HG03442 (cell line): ENCODE measurements around the gene ELAC1.

Experiments used
- ATAC-seq: cut with Tn5 transposase; IDR thresholded peaks from one replicate; pipeline ENCODE4 v1.9.1; 2021; ENCODE audit warnings: mild to moderate bottlenecking, moderate library complexity; ENCODE audit not compliant: unreplicated experiment

The ELAC1 gene

DNA sequence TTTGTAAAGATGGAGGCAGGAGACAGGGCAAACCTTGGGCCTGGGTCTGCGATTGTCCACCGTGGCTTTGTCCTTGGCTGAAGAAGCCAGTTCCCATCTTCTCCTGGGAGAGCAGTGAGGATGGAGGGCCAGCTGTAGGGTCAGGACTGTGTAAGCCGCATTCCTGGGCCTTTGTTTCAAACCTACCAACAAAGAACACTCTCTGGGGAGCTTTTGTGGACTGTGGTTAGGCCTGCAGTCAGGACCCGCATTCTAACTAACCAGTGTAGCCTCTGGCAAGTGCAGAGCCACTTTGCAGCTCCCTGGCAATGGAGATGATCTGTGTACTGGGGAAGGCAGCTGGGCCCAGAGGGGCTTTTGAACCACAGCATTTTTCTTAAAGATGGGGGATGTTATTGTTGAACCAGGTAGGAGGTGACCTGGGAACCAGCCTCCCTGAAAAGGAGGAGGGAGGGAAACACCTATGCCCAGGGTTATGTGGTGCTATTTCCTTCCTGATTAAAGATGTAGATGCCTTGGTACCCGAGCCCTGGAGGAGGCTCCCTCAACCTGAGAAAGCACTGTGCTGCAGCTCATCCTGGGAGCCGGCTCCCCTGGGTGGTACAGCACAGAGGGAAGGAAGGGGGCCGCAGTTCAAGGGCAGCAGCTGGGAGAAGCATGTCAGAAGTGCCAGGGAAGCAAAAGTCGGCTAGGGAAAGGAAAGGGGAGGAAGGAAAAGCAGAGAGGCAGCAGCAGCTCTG lies 49.5 kb downstream of the ELAC1 start:
- no peak for ATAC-seq

DNA sequence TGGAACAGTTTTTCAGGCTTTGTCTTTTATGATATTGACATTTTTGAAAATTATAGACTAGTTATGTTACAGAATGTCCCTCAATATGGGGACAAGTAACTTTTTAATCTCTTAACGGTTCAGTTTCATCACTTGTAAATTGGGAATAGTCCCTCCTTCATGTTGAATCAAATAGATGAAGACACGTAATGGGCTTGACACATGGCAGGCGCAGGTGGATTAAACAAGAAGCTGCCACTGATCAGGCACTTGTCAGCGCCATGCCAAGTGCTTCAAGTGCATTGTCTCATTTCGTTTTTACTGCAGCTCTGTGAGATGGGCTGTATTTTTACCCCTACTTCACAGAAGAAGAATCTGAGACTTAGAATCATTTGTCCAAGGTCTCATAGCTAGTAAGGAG lies 52.7 kb downstream of the ELAC1 start:
- ATAC-seq = no peak

DNA sequence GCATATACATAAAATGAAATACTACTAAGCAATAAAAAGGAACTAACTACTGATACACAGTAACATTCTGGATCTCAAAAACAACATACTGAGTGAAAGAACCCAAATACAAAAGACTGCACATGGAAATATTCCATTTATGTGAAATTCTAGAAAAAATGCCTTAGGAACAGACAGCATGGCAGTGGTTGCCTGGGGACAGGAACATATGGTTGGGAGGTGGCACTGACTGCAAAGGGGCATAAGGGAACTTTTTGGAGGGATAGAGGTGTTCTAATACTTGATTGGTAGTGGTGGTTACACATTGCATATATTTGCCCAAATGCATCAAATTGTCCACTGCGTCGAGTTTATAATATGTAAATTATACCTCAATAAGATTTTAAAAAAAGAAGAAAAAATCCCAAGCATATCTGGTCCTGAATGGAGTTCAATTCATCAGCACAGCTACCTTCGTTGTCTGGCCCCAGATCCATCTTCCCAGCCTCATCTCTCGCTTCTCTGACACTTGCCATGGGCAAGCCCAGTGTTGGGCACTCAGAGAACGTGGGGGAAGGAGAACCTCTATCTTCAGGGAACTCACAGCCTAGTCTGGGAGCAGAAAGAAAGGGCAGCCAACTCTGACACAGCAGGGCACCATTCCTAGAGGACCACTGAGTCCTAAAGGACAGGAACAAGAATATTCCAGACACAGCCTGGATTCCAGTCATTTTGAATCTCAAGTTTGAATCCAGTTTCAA lies 53.6 kb downstream of the ELAC1 start:
- no peak for ATAC-seq

DNA sequence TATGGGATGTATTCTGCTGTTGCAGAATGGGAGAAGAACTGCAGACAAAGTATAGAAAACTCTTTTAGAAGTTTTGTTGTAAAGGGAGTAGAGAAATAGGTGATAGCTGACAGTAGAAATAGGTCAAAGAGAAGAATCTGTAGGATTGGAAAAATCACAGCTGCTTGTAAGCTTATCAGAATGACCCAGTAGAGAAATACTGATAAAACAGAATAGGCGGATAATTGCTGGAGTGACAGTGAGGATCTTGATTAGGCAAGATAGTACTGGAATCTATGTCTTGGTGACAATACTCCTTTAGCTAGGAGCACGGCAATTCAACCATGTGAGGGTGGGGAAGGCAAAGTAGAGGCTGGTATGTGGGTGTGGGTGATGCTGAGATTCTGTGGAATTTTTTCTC lies 57.7 kb downstream of the ELAC1 start:
- no peak for ATAC-seq

DNA sequence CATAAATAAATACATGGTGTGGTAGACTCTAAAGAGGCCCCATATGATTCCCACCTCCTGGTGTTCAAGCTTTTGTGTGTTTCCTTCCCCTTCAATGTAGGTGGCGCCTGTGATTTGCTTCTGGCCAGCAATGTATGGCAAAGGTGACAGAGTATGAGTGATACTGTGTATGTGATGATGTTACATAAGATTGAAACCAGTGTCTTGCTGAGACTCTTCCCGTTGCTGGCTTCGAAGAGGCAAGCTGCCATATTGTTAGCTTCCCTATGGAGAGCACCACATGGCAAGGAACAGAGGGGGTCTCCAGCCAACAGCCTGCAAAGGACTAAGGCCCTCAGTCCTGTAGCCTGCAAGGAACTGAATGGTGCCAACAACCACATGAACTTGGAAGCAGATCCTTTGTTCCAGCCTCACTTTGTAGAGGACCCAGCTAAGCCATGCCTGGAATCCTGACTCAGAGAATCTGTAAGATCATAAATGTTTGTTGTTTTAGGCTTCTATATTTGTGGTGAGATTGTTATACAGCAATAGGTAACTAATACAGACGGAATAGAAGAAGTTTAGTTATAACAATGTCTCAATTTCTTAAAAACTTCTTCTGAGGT lies 60.5 kb downstream of the ELAC1 start:
- no peak for ATAC-seq

DNA sequence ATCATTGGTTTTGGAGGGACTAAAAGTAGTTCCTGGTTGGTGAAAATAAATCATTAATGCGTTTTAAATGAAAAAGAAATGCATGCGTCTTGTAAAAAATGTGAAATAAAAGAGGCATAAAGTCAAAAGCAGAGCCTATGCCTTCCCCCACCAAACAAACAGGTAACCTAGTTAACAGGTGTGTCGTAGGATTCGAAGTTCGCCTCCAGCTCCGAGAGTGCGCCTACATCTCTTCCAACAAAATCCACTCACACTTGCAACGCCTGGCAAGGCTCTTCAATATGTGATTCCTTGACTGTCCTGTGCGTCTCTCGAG lies 61.5 kb downstream of the ELAC1 start:
- ATAC-seq = no peak

DNA sequence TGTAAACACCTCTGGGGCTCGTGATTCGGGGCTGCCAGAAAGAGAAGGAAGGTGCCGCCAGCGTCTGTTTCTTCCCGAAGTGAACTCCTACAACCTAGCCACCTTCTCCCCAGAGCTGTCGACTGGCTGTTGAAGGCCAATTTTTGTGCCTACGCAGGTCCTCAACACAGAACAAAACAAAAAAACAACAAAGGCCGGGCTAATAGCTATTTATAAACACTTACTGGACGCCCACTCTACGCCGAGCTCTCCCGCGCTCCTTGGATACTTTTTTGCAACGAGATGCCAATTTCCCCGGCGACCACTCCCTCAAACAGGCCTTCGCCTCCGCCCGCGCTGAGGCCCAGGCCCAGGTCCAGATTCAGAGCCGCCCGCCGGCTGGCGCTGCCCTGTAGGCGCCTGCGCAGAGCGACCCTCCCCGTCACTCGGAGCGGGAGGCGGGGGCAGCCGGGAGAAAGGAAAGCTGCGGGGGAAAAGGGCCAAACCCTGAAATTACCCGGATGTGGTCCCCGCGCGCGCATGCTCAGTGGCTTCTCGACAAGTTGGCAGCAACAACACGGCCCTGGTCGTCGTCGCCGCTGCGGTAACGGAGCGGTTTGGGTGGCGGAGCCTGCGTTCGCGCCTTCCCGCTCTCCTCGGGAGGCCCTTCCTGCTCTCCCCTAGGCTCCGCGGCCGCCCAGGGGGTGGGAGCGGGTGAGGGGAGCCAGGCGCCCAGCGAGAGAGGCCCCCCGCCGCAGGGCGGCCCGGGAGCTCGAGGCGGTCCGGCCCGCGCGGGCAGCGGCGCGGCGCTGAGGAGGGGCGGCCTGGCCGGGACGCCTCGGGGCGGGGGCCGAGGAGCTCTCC lies 62.1 kb downstream of the ELAC1 start, which contains the start of gene SMAD4:
SMAD4 (plus strand) TSS at position 520 of the 843 bp plus-strand sequence. CDS start 16,834 bp downstream, outside the sequence.
- peak; percentile 72 for ATAC-seq

DNA sequence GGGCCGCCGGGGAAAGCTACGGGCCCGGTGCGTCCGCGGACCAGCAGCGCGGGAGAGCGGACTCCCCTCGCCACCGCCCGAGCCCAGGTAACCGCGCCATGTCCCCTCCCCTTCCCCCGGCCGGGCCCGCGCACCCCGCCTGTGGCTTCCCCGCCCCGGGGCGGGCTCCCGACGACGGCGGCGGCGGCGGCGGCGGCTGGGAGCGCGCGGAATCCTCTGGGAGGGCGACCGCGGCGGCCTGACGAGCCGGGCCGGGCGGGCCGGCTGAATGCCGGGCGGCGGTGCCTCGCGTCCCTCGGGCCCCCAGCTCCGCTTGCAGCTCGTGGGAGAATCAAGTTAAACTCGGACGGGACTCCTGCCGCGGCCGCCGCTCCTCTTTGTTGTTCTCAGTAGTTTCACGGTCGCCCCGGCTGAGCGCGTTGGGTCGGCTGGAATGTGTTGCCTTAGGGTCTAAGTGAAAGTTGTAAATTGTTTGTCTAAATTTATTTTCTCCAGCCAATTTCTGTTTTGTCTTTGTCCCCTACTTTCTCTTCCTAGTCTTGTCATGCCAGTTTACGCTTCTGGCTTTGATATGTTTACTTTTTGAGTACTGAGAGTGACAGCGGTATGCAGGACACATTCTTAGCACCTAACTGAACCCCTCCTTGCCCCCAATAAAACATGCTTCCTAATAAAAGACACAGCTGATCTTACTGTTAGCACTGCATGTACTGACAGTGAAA lies 62.9 kb downstream of the ELAC1 start:
- peak; percentile 48 for ATAC-seq

DNA sequence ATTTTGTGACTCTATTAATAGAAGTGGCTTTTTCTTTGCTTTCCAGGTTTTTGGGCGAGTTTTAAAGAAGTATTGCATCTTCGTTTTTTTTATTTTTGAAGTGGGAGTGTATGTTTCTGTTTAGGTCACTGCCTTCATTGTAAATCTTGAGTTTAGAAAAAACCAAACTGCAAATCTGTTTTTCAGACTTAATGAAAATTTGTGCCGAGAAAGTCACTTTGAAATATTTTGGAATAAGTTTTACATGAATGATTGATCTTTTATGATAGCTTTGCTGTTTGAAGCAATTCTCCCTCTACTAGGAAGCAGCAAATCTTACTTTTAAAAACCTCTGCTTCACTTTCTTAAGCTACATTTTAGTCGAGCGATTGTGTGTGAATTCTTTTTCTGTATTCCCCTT lies 64.4 kb downstream of the ELAC1 start:
- ATAC-seq = no peak

DNA sequence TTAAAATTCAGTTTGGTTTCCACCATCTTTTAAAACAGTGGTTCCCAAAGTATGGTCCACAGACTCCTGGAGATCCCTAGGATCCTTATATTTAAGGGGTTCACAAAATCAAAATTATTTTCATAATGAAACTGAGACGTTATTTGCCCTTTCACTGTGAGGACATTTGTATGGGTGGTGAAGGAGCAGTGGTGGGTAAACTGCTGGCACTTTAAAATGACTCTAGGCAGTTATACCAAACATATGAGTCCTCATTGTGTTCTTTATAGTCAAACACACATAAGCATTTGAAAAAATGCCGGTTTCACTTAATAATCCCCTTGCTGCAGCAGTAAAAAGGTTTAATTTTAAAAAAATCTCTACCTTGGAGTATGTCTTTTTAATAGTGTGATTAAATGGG lies 69.4 kb downstream of the ELAC1 start:
- no peak for ATAC-seq
